Measurements from ENCODE around the gene SMC1B.
"Not testable (repeated sequence)": the region's sequence is repeated elsewhere in the genome, so short reads cannot be mapped to it uniquely, and the experiment has no call there.

SMC1B gene

GRCh38 chr22:45413368-45414211 lies at the start of gene SMC1B, which contains the start of gene RIBC2:
Gene SMC1B (minus strand): TSS chr22:45413599. CDS start chr22:45413567, 32 bp downstream.
Gene RIBC2 (plus strand): TSS chr22:45413693. CDS start chr22:45413887, 194 bp downstream.
- DNase-seq = no peak
- in situ Hi-C loops (cut with MboI; ENCODE audit: low pct_unique_long_range_greater_than_20kb, low sequenced_read_pairs) = no loop called here

- no peak for DNase-seq
- in situ Hi-C loops (cut with MboI; ENCODE audit: low pct_unique_long_range_greater_than_20kb, low sequenced_read_pairs) = no loop called here
Observed at GRCh38 chr22:45462034-45462655, 48.7 kb upstream of the SMC1B start.

DNA sequence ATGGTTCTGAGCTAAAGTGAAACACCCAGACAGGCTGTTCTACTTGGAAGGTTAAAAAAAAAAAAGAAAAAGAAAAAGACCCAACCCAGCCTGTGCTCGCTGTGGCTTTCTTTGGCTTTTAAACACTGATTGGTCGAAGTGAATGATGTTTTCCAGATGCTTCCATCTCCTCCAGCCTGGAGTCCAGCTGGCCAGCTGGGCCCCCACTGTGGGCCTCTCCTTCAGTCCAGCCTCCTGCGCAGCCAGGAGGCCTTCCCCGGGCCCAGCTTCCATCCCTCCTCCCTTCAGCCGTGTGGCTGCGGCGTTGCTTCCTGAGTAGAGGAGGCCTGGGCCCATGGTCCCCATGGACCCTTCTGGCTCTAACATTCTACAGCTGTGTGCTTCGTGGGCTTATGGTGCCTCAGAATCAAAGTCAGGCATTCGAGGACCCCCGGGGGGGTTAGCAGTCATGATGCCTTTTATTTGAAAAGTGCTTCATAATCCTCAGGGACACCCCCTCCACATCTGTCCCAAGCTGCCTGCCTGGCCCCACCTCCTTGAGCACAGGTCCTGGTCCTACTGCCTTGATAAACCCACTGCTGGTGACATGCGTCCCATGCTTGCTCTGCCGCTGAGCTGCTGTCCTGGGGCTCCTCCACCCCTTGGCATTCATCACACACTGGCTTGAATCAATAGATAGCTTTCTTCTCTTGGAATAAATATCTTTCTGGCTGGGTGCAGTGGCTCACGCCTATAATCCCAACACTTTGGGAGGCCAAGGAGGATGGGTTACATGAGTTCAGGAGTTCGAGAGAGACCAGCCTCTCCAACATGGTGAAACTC lies 47.1 kb upstream of the SMC1B start:
- DNase-seq = no peak

DNA sequence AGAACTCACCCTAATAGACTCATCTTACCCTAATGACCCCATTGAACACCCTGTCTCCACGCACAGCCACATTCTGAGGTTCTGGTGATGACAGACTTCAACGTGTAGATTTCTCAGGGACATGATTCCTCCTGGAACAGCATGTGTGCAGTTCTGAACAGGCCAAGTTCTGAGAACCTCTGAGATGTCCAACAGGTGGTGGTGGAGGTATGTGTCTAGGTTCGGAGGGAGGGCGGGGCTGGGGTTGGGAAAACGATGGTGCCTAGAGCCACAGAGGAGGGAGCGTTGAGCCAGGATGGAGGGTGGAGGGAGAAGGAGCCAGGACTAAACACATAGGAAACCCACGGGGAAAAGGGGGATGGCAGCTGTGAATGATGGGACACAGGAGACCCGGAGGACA lies 45.8 kb upstream of the SMC1B start:
- DNase-seq = no peak
- in situ Hi-C loops (cut with MboI; ENCODE audit: low pct_unique_long_range_greater_than_20kb, low sequenced_read_pairs) = no loop called here

More for the DNA sequence above, 47.1 kb upstream of the SMC1B start:
- in situ Hi-C loops (cut with MboI; ENCODE audit: low pct_unique_long_range_greater_than_20kb, low sequenced_read_pairs) = no loop called here

GRCh38 chr22:45458532-45458931 lies 45.1 kb upstream of the SMC1B start:
- in situ Hi-C loops (cut with MboI; ENCODE audit: low pct_unique_long_range_greater_than_20kb, low sequenced_read_pairs) = no loop called here

DNA sequence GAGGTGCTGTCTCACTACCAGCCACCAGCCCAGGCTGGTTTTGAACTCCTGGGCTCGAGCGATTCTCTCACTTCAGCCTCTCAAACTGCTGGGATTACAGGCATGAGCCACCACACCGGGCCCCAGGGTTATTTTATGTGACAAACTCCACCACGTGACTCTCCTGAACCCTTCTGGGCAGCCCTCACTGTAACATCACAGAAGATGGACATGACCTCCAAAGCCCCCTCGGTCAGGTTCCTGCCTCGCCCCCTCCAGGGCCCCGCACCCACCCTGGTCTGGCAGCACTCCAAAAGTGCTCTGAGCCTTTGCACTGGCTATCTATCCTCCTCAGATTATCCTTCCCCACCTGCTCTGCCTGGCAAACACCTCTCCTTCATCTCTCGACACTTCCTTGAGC lies 43.4 kb upstream of the SMC1B start:
- in situ Hi-C loops (cut with MboI; ENCODE audit: low pct_unique_long_range_greater_than_20kb, low sequenced_read_pairs) = no loop called here
- no peak for DNase-seq

More at GRCh38 chr22:45458532-45458931, 45.1 kb upstream of the SMC1B start:
- DNase-seq = no peak

DNA sequence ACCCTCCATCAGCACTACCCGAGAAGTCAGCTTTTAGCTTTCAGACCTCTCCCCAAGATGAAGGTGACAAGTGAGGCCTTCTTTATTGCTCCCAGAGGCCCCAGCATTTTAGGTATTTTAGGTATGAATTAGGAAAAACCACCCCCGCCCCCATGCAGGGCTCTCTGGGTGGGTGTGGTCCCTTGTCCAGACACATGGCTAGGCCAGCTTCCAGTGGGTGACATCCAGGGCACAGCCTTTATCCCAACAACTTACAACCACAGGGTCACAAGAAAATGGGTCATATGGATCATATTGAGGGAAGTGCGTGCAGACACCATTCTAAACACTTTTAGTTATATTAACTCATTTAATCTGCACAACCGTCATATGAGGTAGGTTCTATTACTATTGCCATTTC lies 42.2 kb upstream of the SMC1B start:
- no peak for DNase-seq
- in situ Hi-C loops (cut with MboI; ENCODE audit: low pct_unique_long_range_greater_than_20kb, low sequenced_read_pairs) = no loop called here

DNA sequence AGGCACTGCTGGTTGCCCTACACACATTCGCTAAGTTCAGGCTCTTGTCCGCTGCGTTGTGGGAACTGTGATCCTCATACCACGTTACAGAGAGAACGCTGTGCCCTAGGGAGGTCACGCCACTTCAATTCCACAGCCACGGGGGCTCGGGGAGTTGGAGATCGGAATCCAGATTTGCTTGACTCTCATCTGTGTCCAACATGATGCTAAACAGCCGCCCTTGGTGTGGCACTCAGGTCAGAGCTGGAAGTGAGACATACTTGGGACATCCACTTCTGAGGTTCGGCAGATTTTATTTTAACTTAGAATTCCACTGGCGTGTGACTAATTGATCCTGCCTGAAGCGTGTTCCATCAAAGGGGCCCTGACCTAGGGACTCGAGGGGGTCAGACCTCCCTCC lies 41.8 kb upstream of the SMC1B start:
- in situ Hi-C loops (cut with MboI; ENCODE audit: low pct_unique_long_range_greater_than_20kb, low sequenced_read_pairs) = no loop called here
- DNase-seq = no peak

GRCh38 chr22:45454275-45454674 lies 40.9 kb upstream of the SMC1B start:
- in situ Hi-C loops (cut with MboI; ENCODE audit: low pct_unique_long_range_greater_than_20kb, low sequenced_read_pairs) = no loop called here
- no peak for DNase-seq

GRCh38 chr22:45453764-45454163 lies 40.4 kb upstream of the SMC1B start:
- in situ Hi-C loops (cut with MboI; ENCODE audit: low pct_unique_long_range_greater_than_20kb, low sequenced_read_pairs) = no loop called here
- no peak for DNase-seq

GRCh38 chr22:45452565-45453379 lies 39.4 kb upstream of the SMC1B start:
- in situ Hi-C loops (cut with MboI; ENCODE audit: low pct_unique_long_range_greater_than_20kb, low sequenced_read_pairs) = no loop called here
- DNase-seq = no peak

GRCh38 chr22:45451972-45452371 lies 38.6 kb upstream of the SMC1B start:
- in situ Hi-C loops (cut with MboI; ENCODE audit: low pct_unique_long_range_greater_than_20kb, low sequenced_read_pairs) = no loop called here
- no peak for DNase-seq

GRCh38 chr22:45450921-45451651 lies 37.7 kb upstream of the SMC1B start:
- no peak for DNase-seq
- in situ Hi-C loops (cut with MboI; ENCODE audit: low pct_unique_long_range_greater_than_20kb, low sequenced_read_pairs) = no loop called here

DNA sequence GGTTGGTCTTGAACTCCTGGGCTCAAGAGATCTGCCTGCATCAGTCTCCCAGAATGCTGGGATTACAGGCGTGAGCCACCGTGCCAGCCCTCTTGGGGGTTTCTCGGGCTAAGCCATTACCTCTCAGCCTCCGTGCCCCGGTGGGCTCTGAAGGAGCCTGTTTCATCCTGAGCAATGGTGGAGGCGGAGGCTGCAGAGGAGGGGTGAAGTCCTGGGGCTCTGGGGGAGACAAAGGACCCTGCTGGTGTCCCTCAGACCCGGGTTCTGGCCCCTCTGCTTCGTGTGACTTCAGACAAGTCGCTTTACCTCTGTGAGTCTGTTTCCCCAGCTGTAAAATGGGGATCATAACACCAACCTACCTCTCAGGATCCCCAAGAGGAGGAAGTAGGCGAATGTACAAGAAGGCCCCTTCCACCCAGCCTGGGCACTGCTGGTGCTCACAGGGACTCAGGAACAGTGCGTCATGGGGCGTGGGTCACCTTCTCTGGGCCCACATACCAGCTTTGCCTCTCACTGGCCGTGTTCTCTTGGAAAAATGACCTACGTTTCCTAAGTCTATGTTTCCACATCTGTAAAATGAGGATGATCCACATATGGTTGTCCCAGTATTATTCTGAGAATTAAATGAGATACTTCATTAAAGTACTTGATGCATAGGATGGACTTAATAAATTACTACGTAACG lies 36.8 kb upstream of the SMC1B start:
- in situ Hi-C loops (cut with MboI; ENCODE audit: low pct_unique_long_range_greater_than_20kb, low sequenced_read_pairs) = no loop called here
- no peak for DNase-seq

DNA sequence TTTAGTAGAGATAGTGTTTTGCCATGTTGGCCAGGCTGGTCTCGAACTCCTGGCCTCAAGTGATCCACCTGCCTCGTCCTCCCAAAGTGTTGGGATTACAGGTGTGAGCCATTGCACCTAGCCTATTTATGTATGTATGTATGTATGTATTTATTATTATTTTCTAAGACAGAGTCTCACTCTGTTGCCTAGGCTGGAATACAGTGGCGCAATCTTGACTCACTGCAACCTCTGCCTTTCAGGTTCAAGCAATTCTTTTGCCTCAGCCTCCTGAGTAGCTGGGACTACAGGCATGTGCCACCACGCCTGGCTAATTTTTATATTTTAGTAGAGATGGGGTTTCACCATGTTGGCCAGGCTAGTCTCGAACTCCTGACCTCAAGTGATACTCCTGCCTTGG lies 36.0 kb upstream of the SMC1B start:
- DNase-seq; in situ Hi-C loops (cut with MboI; ENCODE audit: low pct_unique_long_range_greater_than_20kb, low sequenced_read_pairs): not testable (repeated sequence)

- no peak for DNase-seq
- in situ Hi-C loops (cut with MboI; ENCODE audit: low pct_unique_long_range_greater_than_20kb, low sequenced_read_pairs) = no loop called here
Observed at GRCh38 chr22:45448431-45448830, 35.0 kb upstream of the SMC1B start.

GRCh38 chr22:45447596-45447995 lies 34.2 kb upstream of the SMC1B start:
- in situ Hi-C loops (cut with MboI; ENCODE audit: low pct_unique_long_range_greater_than_20kb, low sequenced_read_pairs); DNase-seq: not testable (repeated sequence)

DNA sequence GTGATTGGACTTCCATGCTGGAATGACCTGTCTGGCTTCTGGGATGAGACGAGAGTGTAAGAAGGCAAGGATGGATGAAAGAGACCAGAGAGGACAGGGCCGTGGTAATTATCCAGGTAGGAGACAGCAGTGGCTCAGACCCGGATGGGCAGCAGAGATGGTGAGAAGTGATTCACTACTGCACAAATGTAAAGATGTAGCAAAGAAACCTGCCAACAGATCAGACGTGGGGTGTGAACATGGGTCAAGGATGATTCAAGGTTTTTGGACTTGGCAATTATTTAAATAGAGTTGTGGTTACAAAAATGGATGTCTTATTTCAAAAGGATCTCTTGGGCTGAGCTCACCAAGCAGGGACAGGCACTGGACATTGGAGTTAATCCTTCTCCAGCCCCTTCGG lies 32.8 kb upstream of the SMC1B start:
- in situ Hi-C loops (cut with MboI; ENCODE audit: low pct_unique_long_range_greater_than_20kb, low sequenced_read_pairs) = no loop called here
- no peak for DNase-seq
